Measurements from ENCODE around the gene TRMT11.

Gene TRMT11

DNA sequence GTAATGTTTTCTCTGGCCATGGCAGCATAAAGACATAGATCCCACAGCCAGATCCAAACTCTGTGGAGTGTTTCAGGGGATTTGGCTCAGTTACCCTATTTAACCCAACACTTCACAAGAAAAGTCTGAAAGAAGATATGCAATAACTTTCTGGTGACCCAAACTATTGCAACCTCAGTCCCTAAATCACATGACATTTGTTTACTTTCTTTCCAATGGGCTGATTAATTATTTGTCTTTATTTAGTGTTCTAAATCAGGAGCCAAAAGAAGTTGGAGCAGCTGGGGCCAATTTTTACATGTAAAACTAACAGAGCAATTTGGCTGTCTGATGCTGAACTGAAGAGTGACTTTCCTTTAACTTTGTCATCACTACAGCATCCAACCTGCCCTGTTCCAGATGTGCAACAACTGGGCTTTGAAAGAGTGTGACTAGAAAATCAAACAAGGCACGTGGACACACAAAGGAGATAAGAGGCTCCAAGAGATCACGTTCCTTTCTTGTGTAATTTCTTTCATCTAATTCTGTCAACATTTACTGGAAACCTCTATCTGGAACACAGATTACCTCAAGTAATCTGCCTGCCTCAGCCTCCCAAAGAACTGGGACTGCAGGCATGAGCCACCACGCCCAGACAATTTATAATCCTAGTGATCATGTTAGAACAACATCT is 90.8 kb downstream of the TRMT11 start:
- no peak for DNase-seq (ENCODE audit: low spot score)

DNA sequence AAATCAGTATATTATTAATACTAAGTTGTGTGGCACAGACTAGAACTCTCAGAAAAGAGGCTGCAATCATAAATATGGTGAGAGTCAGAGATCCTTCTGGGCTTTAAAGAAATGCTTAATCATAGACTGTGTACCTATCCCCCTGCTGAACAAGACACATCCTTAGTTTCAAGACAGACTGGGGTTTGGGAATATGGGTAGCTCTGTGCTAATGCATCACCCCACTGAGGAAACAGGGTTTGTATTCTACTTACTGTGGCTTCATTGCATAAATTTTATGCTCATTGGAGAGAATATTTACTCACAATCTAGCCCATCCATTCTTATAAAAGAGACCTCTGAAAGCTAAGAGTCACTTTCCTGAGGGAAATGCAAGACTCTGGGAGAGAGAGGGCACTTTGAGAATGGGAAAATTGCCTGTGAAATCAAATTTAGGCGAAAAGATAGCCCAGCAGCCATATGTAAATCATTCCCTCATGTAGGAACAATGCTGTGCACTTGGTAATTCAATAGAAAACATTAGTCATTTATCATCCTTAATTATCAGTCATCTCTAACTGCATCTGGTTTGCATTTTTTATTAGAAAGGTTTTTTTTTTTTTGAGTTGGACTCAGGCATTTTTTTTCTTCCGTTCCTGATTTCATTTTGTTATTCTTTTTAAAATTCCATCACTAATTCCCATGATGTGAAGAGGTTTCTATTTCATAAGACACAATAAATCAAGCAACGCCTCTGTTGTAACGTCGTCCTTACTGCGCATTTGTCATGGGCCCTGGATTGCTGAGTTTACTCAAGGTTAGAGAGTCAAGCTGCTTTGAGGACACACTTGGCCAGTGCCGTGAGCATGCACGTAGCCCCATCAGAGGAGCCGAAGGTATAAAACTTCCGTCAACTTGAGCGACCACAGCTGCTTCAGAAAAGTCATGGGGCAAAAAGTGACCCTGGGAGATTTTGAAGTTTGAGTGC is 91.8 kb downstream of the TRMT11 start:
- DNase-seq (ENCODE audit: low spot score) = peak; percentile 70

DNA sequence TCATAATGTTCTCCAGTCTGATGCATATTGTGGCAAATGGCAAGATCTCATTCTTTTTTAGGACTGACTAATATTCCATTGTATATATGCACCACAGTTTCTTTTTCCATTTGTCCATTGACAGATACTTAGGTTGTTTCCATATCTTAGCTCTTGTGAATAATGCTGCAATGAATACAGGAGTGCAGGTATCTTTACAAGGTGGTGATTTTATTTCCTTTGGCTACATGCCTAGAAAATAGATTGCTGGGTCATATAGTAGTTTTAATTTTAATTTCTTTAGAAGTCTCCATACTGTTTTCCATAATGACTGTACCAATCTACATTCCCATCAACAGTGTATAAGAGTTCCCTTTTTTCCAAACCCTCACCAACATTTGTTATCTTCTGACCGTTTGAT is 97.5 kb downstream of the TRMT11 start:
- no peak for DNase-seq (ENCODE audit: low spot score)

GRCh38 chr6:126086560-126086959 is 100.2 kb downstream of the TRMT11 start:
- DNase-seq (ENCODE audit: low spot score) = no peak

Measured in AG20443 (cell line).